Trophoblast cell (in vitro differentiated cells and primary cell): Measurements from ENCODE around the gene DOK4.

Experiments
- DNase-seq, 2 donors: peaks; one replicate each; pipeline ENCODE4 v3.0.0-alpha.2; 2016
- H2AFZ ChIP-seq: 2 replicates; pipeline ENCODE4 v1.6.1; 2013; ENCODE audit warnings: low read length, moderate library complexity, mild to moderate bottlenecking; ENCODE audit not compliant: insufficient read depth, poor library complexity
- H2AK5ac ChIP-seq: 2 replicates; pipeline ENCODE4 v1.6.1; 2013; ENCODE audit warnings: mild to moderate bottlenecking, low read length
- H2BK120ac ChIP-seq: 2 replicates; pipeline ENCODE4 v1.6.1; 2013; ENCODE audit warnings: low read length, mild to moderate bottlenecking, moderate library complexity; ENCODE audit not compliant: insufficient read depth, poor library complexity
- H2BK12ac ChIP-seq: 2 replicates; pipeline ENCODE4 v1.6.1; 2013; ENCODE audit warnings: mild to moderate bottlenecking, low read length, moderate library complexity
- H2BK5ac ChIP-seq: 2 replicates; pipeline ENCODE4 v1.6.1; 2013; ENCODE audit warnings: low read length, low read depth, moderate library complexity, mild to moderate bottlenecking; ENCODE audit not compliant: poor library complexity
- H3K14ac ChIP-seq: 2 replicates; pipeline ENCODE4 v1.6.1; 2013; ENCODE audit warnings: mild to moderate bottlenecking, low read length
- H3K18ac ChIP-seq: 2 replicates; pipeline ENCODE4 v1.6.1; 2013; ENCODE audit warnings: mild to moderate bottlenecking, low read length
- H3K23ac ChIP-seq: 2 replicates; pipeline ENCODE4 v1.6.1; 2013; ENCODE audit warnings: low read length
- H3K27ac ChIP-seq: 2 replicates; pipeline ENCODE4 v1.5.1; 2013; ENCODE audit warnings: low read depth, mild to moderate bottlenecking, inconsistent platforms, low read length, moderate library complexity
- H3K27me3 ChIP-seq: 2 replicates; pipeline ENCODE4 v1.6.1; 2013; ENCODE audit warnings: inconsistent platforms, mild to moderate bottlenecking, low read length, moderate library complexity; ENCODE audit not compliant: insufficient read depth
- H3K36me3 ChIP-seq, 2 experiments: 1 replicate in 1 of 2; 2 replicates in 1 of 2; pipeline ENCODE4 v1.6.1; 2013; ENCODE audit warnings: low read length in 2 of 2, mild to moderate bottlenecking in 2 of 2, moderate library complexity in 1 of 2; ENCODE audit not compliant: insufficient read depth in 2 of 2, control insufficient read depth in 1 of 2
- H3K4ac ChIP-seq: 2 replicates; pipeline ENCODE4 v1.6.1; 2013; ENCODE audit warnings: low read depth, mild to moderate bottlenecking, low read length, moderate library complexity
- H3K4me1 ChIP-seq, 2 experiments: 1 replicate in 1 of 2; 2 replicates in 1 of 2; pipeline ENCODE4 v1.6.1; 2013; ENCODE audit warnings: low read length in 2 of 2, mild to moderate bottlenecking in 2 of 2, moderate library complexity in 1 of 2; ENCODE audit not compliant: insufficient read depth in 2 of 2, control insufficient read depth in 1 of 2
- H3K4me2 ChIP-seq: 2 replicates; pipeline ENCODE4 v1.6.1; 2013; ENCODE audit warnings: inconsistent platforms, mild to moderate bottlenecking, low read length, moderate library complexity
- H3K4me3 ChIP-seq: 2 replicates; pipeline ENCODE4 v1.5.1; 2013; ENCODE audit warnings: mild to moderate bottlenecking, low read depth, low read length, inconsistent platforms
- H3K79me1 ChIP-seq: one replicate; pipeline ENCODE4 v1.6.1; 2013; ENCODE audit warnings: low read length
- H3K79me2 ChIP-seq: 2 replicates; pipeline ENCODE4 v1.6.1; 2013; ENCODE audit warnings: low read length, mild to moderate bottlenecking; ENCODE audit not compliant: control insufficient read depth, insufficient read depth, poor library complexity
- H3K9ac ChIP-seq: 2 replicates; pipeline ENCODE4 v1.6.1; 2013; ENCODE audit warnings: mild to moderate bottlenecking, low read length
- H3K9me3 ChIP-seq: 2 replicates; pipeline ENCODE4 v1.6.1; 2013; ENCODE audit warnings: low read depth, mild to moderate bottlenecking, control low read depth, inconsistent platforms, low read length; ENCODE audit not compliant: insufficient read depth
- H4K12ac ChIP-seq: 2 replicates; pipeline ENCODE4 v1.6.1; 2013; ENCODE audit warnings: low read depth, mild to moderate bottlenecking, low read length, moderate library complexity
- H4K8ac ChIP-seq: 2 replicates; pipeline ENCODE4 v1.6.1; 2013; ENCODE audit warnings: low read depth, mild to moderate bottlenecking, low read length, moderate library complexity
- H4K91ac ChIP-seq: one replicate; pipeline ENCODE4 v1.6.1; 2013; ENCODE audit warnings: low read depth, mild to moderate bottlenecking, low read length, moderate library complexity
- WGBS: extraction: QIAGEN DNeasy Blood & Tissue Kit; methylation state at CpG from one replicate; pipeline ENCODE4 v1.1.7; 2013; ENCODE audit warnings: missing lambda C conversion rate; ENCODE audit not compliant: insufficient read length, insufficient coverage; ENCODE audit errors: extremely low coverage; 5-methylcytosine and 5-hydroxymethylcytosine counted together

DOK4 gene

GRCh38 chr16:57483725-57484514 lies 2.4 kb downstream of the DOK4 start:
- Histone ChIP-seq H3K4me2 (peak overlapping the region; percentile 88), H3K27me3 (no peaks in the 10 kb centered on the region), H3K23ac (no peak overlapping the region), H2BK12ac (peak overlapping the region; percentile 62), H3K36me3 (peaks cover 49 to 58% of the 10 kb centered on the region in 2 experiments), H3K27ac (peak overlapping the region; percentile 89), H2AK5ac (peak overlapping the region; percentile 80), H4K12ac (peak overlapping the region; percentile 23), H3K14ac (peak overlapping the region; percentile 94), H3K4me3 (peak overlapping the region; percentile 81), H3K9ac (peak overlapping the region; percentile 95), H3K79me2 (peaks cover 60% of the 10 kb centered on the region), H2BK120ac (peak overlapping the region; percentile 89), H4K91ac (peak overlapping the region; percentile 92), H3K18ac (peak overlapping the region; percentile 75), H2BK5ac (peak overlapping the region; percentile 97), H4K8ac (peak overlapping the region; percentile 87), H3K79me1 (peaks cover 69% of the 10 kb centered on the region), H2AFZ (peak overlapping the region; percentile 35), H3K4me1 (peaks cover 48 to 68% of the 10 kb centered on the region in 2 experiments), H3K9me3 (no peaks in the 10 kb centered on the region), H3K4ac (peak overlapping the region; percentile 99)
- WGBS: no CpG with 5 or more reads among the region's 19 CpGs
- peak; percentile 19 to 48 for DNase-seq

- Histone ChIP-seq H3K4me1 (peaks cover 57 to 76% of the 10 kb centered on the region in 2 experiments), H3K4me3 (no peak overlapping the region), H3K9me3 (no peaks in the 10 kb centered on the region), H4K8ac (peak overlapping the region; percentile 57), H4K91ac (peak overlapping the region; percentile 44), H2BK12ac (no peak overlapping the region), H3K23ac (no peak overlapping the region), H3K79me2 (peaks cover 68% of the 10 kb centered on the region), H2AK5ac (peak overlapping the region; percentile 18), H3K4ac (peak overlapping the region; percentile 64), H3K79me1 (peaks cover 77% of the 10 kb centered on the region), H2AFZ (no peak overlapping the region), H2BK5ac (peak overlapping the region; percentile 32), H2BK120ac (no peak overlapping the region), H3K14ac (peak overlapping the region; percentile 5), H3K27ac (peak overlapping the region; percentile 89), H3K4me2 (peak overlapping the region; percentile 88), H3K18ac (peak overlapping the region; percentile 23), H3K9ac (peak overlapping the region; percentile 8), H3K36me3 (peaks cover 58 to 67% of the 10 kb centered on the region in 2 experiments), H4K12ac (no peak overlapping the region), H3K27me3 (no peaks in the 10 kb centered on the region)
- WGBS: no CpG with 5 or more reads among the region's 14 CpGs
- no peak for DNase-seq
These were observed 3.3 kb downstream of the DOK4 start for GRCh38 chr16:57482845-57483545.

GRCh38 chr16:57481421-57481820 lies 4.9 kb downstream of the DOK4 start:
- peaks cover 69% of the 10 kb centered on the region for H3K79me1 ChIP-seq
- no peak overlapping the region for H2AFZ ChIP-seq

GRCh38 chr16:57480754-57481230 lies 5.5 kb downstream of the DOK4 start:
- peak overlapping the region; percentile 4 for H4K12ac ChIP-seq
- peaks cover 80 to 89% of the 10 kb centered on the region in 2 experiments for H3K36me3 ChIP-seq
- H2AK5ac ChIP-seq: no peak overlapping the region
- H3K9ac ChIP-seq: no peak overlapping the region
- peak overlapping the region; percentile 73 for H3K18ac ChIP-seq
- peaks cover 67% of the 10 kb centered on the region for H3K79me1 ChIP-seq
- no peak for DNase-seq
- WGBS: no CpG with 5 or more reads among the region's 6 CpGs
- H3K9me3 ChIP-seq: peaks cover 3% of the 10 kb centered on the region
- H2BK120ac ChIP-seq: peak overlapping the region; percentile 1
- no peaks in the 10 kb centered on the region for H3K27me3 ChIP-seq
- H3K14ac ChIP-seq: peak overlapping the region; percentile 50
- H3K4me1 ChIP-seq: peaks cover 66 to 82% of the 10 kb centered on the region in 2 experiments
- no peak overlapping the region for H3K4me3 ChIP-seq
- H3K4me2 ChIP-seq: peak overlapping the region; percentile 10
- no peak overlapping the region for H3K23ac ChIP-seq
- H4K91ac ChIP-seq: peak overlapping the region; percentile 65
- peak overlapping the region; percentile 89 for H3K4ac ChIP-seq
- peak overlapping the region; percentile 43 for H4K8ac ChIP-seq
- no peak overlapping the region for H2AFZ ChIP-seq
- peaks cover 72% of the 10 kb centered on the region for H3K79me2 ChIP-seq
- peak overlapping the region; percentile 50 for H2BK12ac ChIP-seq
- peak overlapping the region; percentile 70 for H3K27ac ChIP-seq
- peak overlapping the region; percentile 73 for H2BK5ac ChIP-seq

More at GRCh38 chr16:57481421-57481820, 4.9 kb downstream of the DOK4 start:
- no CpG with 5 or more reads among the region's 4 CpGs for WGBS
- Histone ChIP-seq H3K36me3 (peaks cover 73 to 83% of the 10 kb centered on the region in 2 experiments), H4K8ac (peak overlapping the region; percentile 40), H3K4me1 (peaks cover 60 to 76% of the 10 kb centered on the region in 2 experiments), H3K4ac (peak overlapping the region; percentile 89), H4K12ac (peak overlapping the region; percentile 28), H2AK5ac (no peak overlapping the region), H3K27ac (peak overlapping the region; percentile 70), H3K9me3 (peaks cover 3% of the 10 kb centered on the region), H2BK120ac (peak overlapping the region; percentile 1), H3K9ac (no peak overlapping the region), H4K91ac (peak overlapping the region; percentile 65), H2BK12ac (peak overlapping the region; percentile 12), H3K18ac (peak overlapping the region; percentile 73), H3K4me3 (no peak overlapping the region), H2BK5ac (peak overlapping the region; percentile 59), H3K14ac (peak overlapping the region; percentile 50), H3K23ac (no peak overlapping the region), H3K4me2 (no peak overlapping the region), H3K79me2 (peaks cover 76% of the 10 kb centered on the region), H3K27me3 (no peaks in the 10 kb centered on the region)
- no peak for DNase-seq
